Hematopoietic multipotent progenitor cell treated with erythropoietin and hydrocortisone succinate and interleukin-3 and kit ligand, for 8 days (in vitro differentiated cells): Measurements from ENCODE around the gene JMJD6.
A peak's percentile ranks its signal among the peaks of the same experiment; 100 is the strongest.

Experiments
- DNase-seq: peaks from one replicate; pipeline ENCODE4 v3.0.0-alpha.2; 2015

Gene JMJD6

DNA sequence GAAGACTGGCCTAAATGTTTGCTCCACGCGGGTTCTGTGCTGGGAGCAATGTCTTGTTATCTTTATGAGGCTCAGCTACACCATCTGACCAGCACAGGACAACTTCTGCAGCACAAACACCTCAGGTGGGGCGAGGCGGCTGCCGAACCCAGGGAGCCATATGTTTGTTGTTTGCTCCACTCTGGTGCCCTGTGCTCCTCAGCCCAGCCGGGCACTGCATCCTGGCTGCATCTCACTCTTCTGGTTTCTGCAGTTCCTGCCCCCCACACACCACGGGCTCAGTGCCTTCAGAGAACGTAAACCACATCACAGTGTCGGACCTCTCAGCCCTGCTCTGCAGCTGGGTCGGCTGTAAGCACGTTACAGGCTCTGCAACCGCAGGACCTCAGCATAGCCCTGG is 48.1 kb downstream of the JMJD6 start:
- no peak for DNase-seq

DNA sequence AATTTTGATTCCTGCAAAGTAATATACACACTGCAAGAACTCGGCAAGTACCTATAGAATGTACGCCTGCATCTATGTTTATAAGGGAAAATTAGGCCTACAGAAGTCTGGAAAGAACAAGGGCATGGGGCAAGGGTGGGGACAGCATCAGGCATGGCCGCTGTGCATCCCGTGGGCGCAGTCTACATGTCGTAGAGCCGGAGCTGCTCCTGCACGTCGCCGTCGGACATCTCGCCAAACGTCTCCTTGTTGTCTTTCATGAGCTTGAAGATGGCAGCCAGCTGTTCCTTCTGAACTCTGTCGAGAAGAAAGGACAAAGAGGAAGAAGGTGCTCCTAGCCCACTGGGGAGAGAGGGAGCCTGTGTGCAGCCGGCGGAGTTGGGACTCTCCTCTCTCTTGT is 49.0 kb downstream of the JMJD6 start:
- no peak for DNase-seq

- no peak for DNase-seq
These were observed 49.8 kb downstream of the JMJD6 start for GRCh38 chr17:76676629-76677028.

DNA sequence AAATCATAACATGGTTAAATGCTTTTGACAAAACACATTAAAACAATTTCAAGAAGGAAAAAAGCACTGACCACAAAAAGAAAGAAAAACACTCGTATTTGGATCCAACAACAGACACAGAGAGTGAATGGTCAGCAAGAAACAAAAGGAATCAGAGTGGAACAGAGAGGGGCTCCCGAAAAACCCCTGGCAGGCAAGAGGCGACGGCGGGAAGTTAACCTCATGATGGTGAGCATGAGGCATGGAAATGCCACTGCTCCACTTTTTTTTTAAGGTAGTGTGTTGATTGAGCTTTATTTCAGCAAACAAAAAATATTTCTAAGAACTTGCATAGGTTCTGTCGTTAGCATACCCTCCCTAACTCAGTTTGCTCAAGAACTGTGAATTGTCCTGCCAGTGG is 50.8 kb downstream of the JMJD6 start:
- no peak for DNase-seq

DNA sequence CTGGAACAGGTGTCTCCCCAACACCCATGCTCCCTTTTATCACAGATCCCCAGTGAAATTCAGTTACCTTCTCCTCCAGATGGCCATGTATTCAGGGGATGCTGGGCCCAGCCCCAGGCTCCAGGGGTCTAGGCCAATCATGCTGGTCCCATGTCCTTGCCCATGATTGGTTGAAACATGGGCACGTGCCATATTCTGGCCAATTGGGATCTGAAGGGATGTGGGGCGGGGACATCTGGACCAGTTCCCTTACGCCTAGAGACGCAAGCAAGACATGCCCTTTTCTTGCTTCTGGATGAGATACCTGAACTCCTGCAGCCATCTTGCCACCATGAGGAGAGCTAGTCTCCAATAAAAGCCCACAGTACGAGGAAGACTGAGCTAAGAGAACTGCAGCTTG is 51.8 kb downstream of the JMJD6 start:
- no peak for DNase-seq

DNA sequence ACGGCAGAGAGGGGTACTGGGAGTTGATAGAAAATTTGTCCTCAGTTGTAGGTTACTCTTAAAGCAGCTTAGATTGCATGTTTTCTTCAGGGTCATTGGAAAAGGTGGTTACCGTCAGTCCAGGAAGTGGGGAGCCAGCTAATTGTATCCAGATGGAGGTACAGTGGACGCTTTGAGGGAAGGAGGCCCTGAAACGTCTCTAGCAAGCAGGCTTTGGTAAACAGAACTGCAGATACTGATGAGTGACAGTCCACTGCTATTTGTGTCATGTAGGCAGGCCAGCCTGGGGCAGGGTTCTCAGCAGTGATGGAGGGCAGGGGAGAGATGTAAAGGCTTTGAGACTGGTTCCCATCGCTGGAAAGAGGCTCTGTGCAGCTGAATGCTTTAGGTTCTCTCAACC is 52.7 kb downstream of the JMJD6 start:
- no peak for DNase-seq

DNA sequence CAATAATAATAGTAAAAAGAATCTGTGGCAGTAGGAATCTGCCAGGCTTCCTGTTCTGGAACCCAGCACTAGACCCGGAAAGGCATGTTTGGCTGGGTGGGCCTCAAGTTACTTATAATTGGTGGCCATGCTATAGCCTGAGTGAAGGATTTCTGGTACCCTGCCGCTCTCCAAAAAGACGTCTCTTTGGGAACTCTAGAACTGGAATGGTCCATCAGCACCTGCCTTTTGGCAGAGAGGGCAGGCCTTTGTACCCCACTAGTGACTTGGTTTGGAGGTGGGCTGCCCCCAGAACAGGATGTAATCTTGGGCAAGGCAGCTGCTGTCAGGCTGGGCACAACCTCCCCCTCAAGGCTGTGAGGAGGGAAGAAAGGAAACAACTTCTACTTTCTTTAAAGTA is 53.5 kb downstream of the JMJD6 start:
- no peak for DNase-seq

GRCh38 chr17:76672270-76672851 is 54.0 kb downstream of the JMJD6 start:
- peak; percentile 25 for DNase-seq

DNA sequence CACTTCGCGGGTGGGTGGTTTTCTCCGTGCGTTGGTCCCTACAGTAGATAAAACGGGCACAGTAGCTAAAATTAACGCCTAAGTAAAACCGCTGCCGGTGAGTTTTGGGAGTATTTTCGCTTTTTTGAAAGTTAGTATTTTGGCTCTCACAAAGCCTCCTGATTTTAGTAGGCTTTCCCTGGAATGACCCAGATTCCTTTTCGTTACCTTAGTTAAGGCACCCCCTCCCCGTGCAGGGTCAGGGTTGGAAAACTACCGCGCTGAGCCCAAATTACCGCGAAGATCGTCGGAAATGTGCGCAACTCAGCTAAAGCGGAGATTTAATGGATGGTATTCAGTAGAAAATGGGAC is 54.5 kb downstream of the JMJD6 start:
- no peak for DNase-seq

GRCh38 chr17:76671123-76671911 is 55.1 kb downstream of the JMJD6 start:
- DNase-seq = peak; percentile 100

- DNase-seq = no peak
These were observed 55.7 kb downstream of the JMJD6 start for GRCh38 chr17:76670718-76671122.

GRCh38 chr17:76670020-76670717 is 56.2 kb downstream of the JMJD6 start:
- DNase-seq = no peak
